Testis (tissue), 2 donors: Measurements from ENCODE around the gene FAM200C.

ENCODE experiments used
- POLR2A ChIP-seq: fragments of 450-650 bp; IDR thresholded peaks from one replicate; pipeline ENCODE4 v1.6.1; 2017; ENCODE audit warnings: antibody characterized with exemption, mild to moderate bottlenecking, moderate library complexity
- TF ChIP-seq, protein P1 (sequence below), 3 experiments: fragments of 450-650 bp in 2 of 3; fragments of 200-600 bp in 1 of 3; sonication (generic) in 1 of 3; IDR thresholded peaks; one replicate each; pipeline ENCODE4 v1.5.1; 2016 to 2019; ENCODE audit warnings: antibody characterized with exemption in 3 of 3, mild to moderate bottlenecking in 2 of 3, moderate library complexity in 1 of 3

DNA sequence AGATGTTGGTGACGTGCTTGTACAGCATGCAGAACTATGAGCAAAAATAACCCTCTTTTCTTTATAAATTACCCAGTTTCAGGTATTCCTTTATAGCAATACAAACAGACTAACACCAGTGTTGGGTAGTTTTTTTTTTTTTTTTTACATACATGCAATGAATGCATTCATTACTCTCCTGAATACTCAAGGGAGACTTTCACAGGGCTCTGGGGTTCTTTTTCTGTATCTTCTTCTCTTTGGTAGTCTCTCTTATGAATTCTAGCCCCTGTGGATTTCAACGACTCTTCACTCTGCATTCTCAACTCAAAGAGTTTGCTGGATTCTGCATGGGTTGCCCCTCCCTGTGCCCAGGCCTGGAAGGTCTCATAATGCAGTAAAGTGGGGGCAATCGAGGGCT is 49.6 kb upstream of the FAM200C start:
- no peak for TF ChIP-seq POLR2A
- TF ChIP-seq, protein P1, sequence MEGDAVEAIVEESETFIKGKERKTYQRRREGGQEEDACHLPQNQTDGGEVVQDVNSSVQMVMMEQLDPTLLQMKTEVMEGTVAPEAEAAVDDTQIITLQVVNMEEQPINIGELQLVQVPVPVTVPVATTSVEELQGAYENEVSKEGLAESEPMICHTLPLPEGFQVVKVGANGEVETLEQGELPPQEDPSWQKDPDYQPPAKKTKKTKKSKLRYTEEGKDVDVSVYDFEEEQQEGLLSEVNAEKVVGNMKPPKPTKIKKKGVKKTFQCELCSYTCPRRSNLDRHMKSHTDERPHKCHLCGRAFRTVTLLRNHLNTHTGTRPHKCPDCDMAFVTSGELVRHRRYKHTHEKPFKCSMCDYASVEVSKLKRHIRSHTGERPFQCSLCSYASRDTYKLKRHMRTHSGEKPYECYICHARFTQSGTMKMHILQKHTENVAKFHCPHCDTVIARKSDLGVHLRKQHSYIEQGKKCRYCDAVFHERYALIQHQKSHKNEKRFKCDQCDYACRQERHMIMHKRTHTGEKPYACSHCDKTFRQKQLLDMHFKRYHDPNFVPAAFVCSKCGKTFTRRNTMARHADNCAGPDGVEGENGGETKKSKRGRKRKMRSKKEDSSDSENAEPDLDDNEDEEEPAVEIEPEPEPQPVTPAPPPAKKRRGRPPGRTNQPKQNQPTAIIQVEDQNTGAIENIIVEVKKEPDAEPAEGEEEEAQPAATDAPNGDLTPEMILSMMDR (IDR thresholded peaks at IDR 0.05): no peak
